DOHH2 (cell line): ENCODE measurements around the gene ECM1.

ENCODE experiments used
- H3F3A ChIP-seq: fragments of 200-600 bp; sonication (generic), shearing (Covaris generic); 2 replicates; pipeline ENCODE4 v1.6.0; 2016; ENCODE audit warnings: antibody characterized with exemption, mild to moderate bottlenecking; ENCODE audit not compliant: control insufficient read depth, insufficient read depth
- H3K27ac ChIP-seq: fragments of 200-600 bp; sonication (generic); 2 replicates; pipeline ENCODE4 v1.5.1; 2014; ENCODE audit warnings: low read depth, mild to moderate bottlenecking, low read length, moderate library complexity
- H3K27me3 ChIP-seq: fragments of 200-600 bp; sonication (generic); 2 replicates; pipeline ENCODE4 v1.6.1; 2014; ENCODE audit warnings: mild to moderate bottlenecking, low read length, mixed read lengths; ENCODE audit not compliant: control insufficient read depth
- H3K36me3 ChIP-seq: fragments of 200-600 bp; sonication (generic); 2 replicates; pipeline ENCODE4 v1.6.1; 2014; ENCODE audit warnings: mild to moderate bottlenecking, low read length, moderate library complexity, mixed read lengths; ENCODE audit not compliant: control insufficient read depth
- H3K4me1 ChIP-seq: fragments of 200-600 bp; sonication (generic); 2 replicates; pipeline ENCODE4 v1.6.1; 2014; ENCODE audit warnings: mild to moderate bottlenecking, low read length, mixed read lengths; ENCODE audit not compliant: control insufficient read depth
- H3K4me2 ChIP-seq: fragments of 200-600 bp; sonication (generic); 2 replicates; pipeline ENCODE4 v1.6.0; 2014; ENCODE audit warnings: mild to moderate bottlenecking, low read length, moderate library complexity
- H3K4me3 ChIP-seq: fragments of 200-600 bp; sonication (generic); 2 replicates; pipeline ENCODE4 v1.5.1; 2014; ENCODE audit warnings: mild to moderate bottlenecking, low read length, mixed read lengths
- H3K79me2 ChIP-seq: fragments of 200-600 bp; sonication (generic); 2 replicates; pipeline ENCODE4 v1.6.1; 2014; ENCODE audit warnings: mild to moderate bottlenecking, low read length, mixed read lengths; ENCODE audit not compliant: control insufficient read depth
- H3K9me2 ChIP-seq: fragments of 200-600 bp; sonication (generic); replicated peaks from 2 replicates; pipeline ENCODE4 v1.6.1; 2014; ENCODE audit warnings: mild to moderate bottlenecking, low read length, mixed read lengths; ENCODE audit not compliant: control insufficient read depth
- H3K9me3 ChIP-seq: fragments of 200-600 bp; sonication (generic); 2 replicates; pipeline ENCODE4 v1.6.1; 2014; ENCODE audit warnings: antibody characterized with exemption, low read length, mixed read lengths; ENCODE audit not compliant: control insufficient read depth, insufficient read depth
- H4K20me1 ChIP-seq: fragments of 200-600 bp; sonication (generic); 2 replicates; pipeline ENCODE4 v1.6.0; 2014; ENCODE audit warnings: low read depth, mild to moderate bottlenecking, antibody characterized with exemption, low read length, moderate library complexity; ENCODE audit not compliant: control insufficient read depth, insufficient read depth
- EZH2phosphoT487 ChIP-seq: fragments of 200-600 bp; sonication (generic); IDR thresholded peaks from 2 replicates; pipeline ENCODE4 v1.6.1; 2017; ENCODE audit warnings: borderline replicate concordance, mild to moderate bottlenecking, antibody characterized with exemption, low read length, moderate library complexity, mixed read lengths
- TF ChIP-seq, protein P1 (sequence below): fragments of 200-600 bp; sonication (generic); IDR thresholded peaks from one replicate; pipeline ENCODE4 v1.5.1; 2014; ENCODE audit warnings: antibody characterized with exemption, mild to moderate bottlenecking, low read depth, low read length; ENCODE audit not compliant: poor library complexity, severe bottlenecking

The ECM1 gene

GRCh38 chr1:150487763-150488115 is 20.2 kb upstream of the ECM1 start:
- Histone ChIP-seq H3K27me3 (no peaks in the 10 kb centered on the region), H3F3A (no peaks in the 10 kb centered on the region), H3K4me1 (peaks cover 9% of the 10 kb centered on the region; the same call in 1 of the 2 replicates), H3K9me2 (no peaks in the 10 kb centered on the region), H4K20me1 (no peaks in the 10 kb centered on the region), H3K36me3 (peaks cover 32% of the 10 kb centered on the region), H3K9me3 (no peaks in the 10 kb centered on the region), H3K79me2 (peaks cover 18% of the 10 kb centered on the region), H3K4me3 (peak overlapping the region; percentile 89), H3K4me2 (peak overlapping the region; percentile 92), H3K27ac (peak overlapping the region; percentile 41)
- TF ChIP-seq, protein P1, sequence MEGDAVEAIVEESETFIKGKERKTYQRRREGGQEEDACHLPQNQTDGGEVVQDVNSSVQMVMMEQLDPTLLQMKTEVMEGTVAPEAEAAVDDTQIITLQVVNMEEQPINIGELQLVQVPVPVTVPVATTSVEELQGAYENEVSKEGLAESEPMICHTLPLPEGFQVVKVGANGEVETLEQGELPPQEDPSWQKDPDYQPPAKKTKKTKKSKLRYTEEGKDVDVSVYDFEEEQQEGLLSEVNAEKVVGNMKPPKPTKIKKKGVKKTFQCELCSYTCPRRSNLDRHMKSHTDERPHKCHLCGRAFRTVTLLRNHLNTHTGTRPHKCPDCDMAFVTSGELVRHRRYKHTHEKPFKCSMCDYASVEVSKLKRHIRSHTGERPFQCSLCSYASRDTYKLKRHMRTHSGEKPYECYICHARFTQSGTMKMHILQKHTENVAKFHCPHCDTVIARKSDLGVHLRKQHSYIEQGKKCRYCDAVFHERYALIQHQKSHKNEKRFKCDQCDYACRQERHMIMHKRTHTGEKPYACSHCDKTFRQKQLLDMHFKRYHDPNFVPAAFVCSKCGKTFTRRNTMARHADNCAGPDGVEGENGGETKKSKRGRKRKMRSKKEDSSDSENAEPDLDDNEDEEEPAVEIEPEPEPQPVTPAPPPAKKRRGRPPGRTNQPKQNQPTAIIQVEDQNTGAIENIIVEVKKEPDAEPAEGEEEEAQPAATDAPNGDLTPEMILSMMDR, result no peak
- no peak for TF ChIP-seq EZH2phosphoT487

DNA sequence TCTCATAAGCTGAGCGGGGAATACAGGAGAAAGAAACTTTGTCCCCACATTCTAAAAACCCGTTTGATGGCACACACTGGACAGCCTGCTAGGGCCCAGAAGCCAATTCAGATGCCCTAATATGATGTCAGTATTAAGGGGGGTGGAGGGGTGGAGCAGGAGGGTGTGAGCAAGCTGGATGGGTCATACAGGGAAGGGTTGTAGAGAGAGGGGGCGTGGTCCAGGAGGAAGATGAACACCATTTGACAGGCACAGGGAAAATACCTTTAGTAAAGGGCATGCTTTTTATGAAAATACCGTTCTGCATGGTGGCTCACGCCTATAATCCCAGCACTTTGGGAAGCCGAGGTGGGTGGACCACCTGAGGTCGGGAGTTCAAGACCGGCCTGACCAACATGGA is 14.7 kb upstream of the ECM1 start:
- TF ChIP-seq, protein P1, result no peak
- TF ChIP-seq EZH2phosphoT487, result no peak
- no peaks in the 10 kb centered on the region for H3K27me3 ChIP-seq
- H3K4me3 ChIP-seq, result no peak overlapping the region
- H3K9me3 ChIP-seq, result no peaks in the 10 kb centered on the region
- H3K9me2 ChIP-seq, result no peaks in the 10 kb centered on the region
- H3K36me3 ChIP-seq, result peaks cover 63% of the 10 kb centered on the region
- H3F3A ChIP-seq, result no peaks in the 10 kb centered on the region
- no peak overlapping the region for H3K27ac ChIP-seq
- H3K79me2 ChIP-seq, result peaks cover 8% of the 10 kb centered on the region
- no peaks in the 10 kb centered on the region for H4K20me1 ChIP-seq
- H3K4me2 ChIP-seq, result no peak overlapping the region
- peaks cover 5% of the 10 kb centered on the region; the same call in 1 of the 2 replicates for H3K4me1 ChIP-seq

DNA sequence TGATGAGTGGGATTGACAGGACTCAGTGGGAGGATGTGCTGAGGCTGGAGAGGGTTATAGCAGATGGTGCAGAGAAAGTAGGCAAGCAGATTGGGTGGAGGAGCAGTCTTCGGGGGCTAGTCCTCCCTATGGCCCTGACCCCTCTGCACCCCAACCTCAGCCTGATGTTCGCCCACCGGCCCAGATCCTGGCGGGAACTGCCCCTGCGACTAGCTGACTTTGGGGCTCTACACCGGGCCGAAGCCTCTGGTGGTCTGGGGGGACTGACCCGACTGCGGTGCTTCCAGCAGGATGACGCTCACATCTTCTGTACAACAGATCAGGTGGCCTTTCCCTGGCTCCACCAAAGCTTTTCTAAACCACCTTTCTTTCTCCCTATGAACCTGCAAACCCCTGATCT is 9.6 kb upstream of the ECM1 start:
- Histone ChIP-seq H3K4me3 (no peak overlapping the region), H3K36me3 (peaks cover 44% of the 10 kb centered on the region), H4K20me1 (no peaks in the 10 kb centered on the region), H3K4me1 (no peaks in the 10 kb centered on the region), H3K79me2 (no peaks in the 10 kb centered on the region), H3K9me3 (no peaks in the 10 kb centered on the region), H3F3A (0 out of 2 replicates have a peak, but pooled peaks cover 3% of the 10 kb centered on the region), H3K27me3 (no peaks in the 10 kb centered on the region), H3K9me2 (no peaks in the 10 kb centered on the region), H3K4me2 (no peak overlapping the region), H3K27ac (no peak overlapping the region)
- no peak for TF ChIP-seq EZH2phosphoT487
- TF ChIP-seq, protein P1, result no peak
